NCI-H1436 treated with DMSO at 0.1 percent for 48 hours (cell line): ENCODE measurements around the gene CCDC116.
"Not testable (repeated sequence)": the region's sequence is repeated elsewhere in the genome, so short reads cannot be mapped to it uniquely, and the experiment has no call there.

Experiments used
- DNase-seq: peaks from one replicate; lab custom pipeline; 2025; lab: John Stamatoyannopoulos, UW

Gene CCDC116

GRCh38 chr22:21632237-21632895 lies at the start of gene CCDC116:
CCDC116 (plus strand) TSS chr22:21632760; CDS start chr22:21633182, 422 bp downstream.
- DNase-seq, result no peak

GRCh38 chr22:21582801-21583740 lies 49.5 kb upstream of the CCDC116 start:
- no peak for DNase-seq

- DNase-seq, result no peak
Measured at GRCh38 chr22:21585389-21585788, 47.2 kb upstream of the CCDC116 start.

GRCh38 chr22:21587803-21588611 lies 44.6 kb upstream of the CCDC116 start:
- no peak for DNase-seq

GRCh38 chr22:21589396-21589795 lies 43.2 kb upstream of the CCDC116 start:
- DNase-seq, result no peak

- no peak for DNase-seq
Measured at GRCh38 chr22:21590809-21591641, 41.5 kb upstream of the CCDC116 start.

GRCh38 chr22:21591695-21592094 lies 40.9 kb upstream of the CCDC116 start:
- DNase-seq, result no peak

GRCh38 chr22:21592422-21592821 lies 40.1 kb upstream of the CCDC116 start:
- DNase-seq, result no peak

- DNase-seq, result no peak
Measured at GRCh38 chr22:21593406-21594232, 38.9 kb upstream of the CCDC116 start.

GRCh38 chr22:21594865-21595452 lies 37.6 kb upstream of the CCDC116 start:
- no peak for DNase-seq

GRCh38 chr22:21596356-21597135 lies 36.0 kb upstream of the CCDC116 start:
- DNase-seq, result not testable (repeated sequence)

- DNase-seq, result no peak
Measured at GRCh38 chr22:21598302-21598701, 34.3 kb upstream of the CCDC116 start.

GRCh38 chr22:21599053-21599893 lies 33.3 kb upstream of the CCDC116 start:
- DNase-seq, result no peak

- DNase-seq, result no peak
Measured at GRCh38 chr22:21602579-21602978, 30.0 kb upstream of the CCDC116 start.

GRCh38 chr22:21603973-21604372 lies 28.6 kb upstream of the CCDC116 start:
- no peak for DNase-seq

GRCh38 chr22:21605887-21606564 lies 26.5 kb upstream of the CCDC116 start:
- no peak for DNase-seq

- DNase-seq, result no peak
Measured at GRCh38 chr22:21606775-21607174, 25.8 kb upstream of the CCDC116 start.
